GM12878 (cell line): ENCODE data around the gene IL1B.

Experiments
- EP300 ChIP-seq, 2 experiments: fragments of 150-350 bp in 1 of 2; IDR thresholded peaks; 2 replicates each; pipeline ENCODE4 v1.6.1; 2011 to 2012; ENCODE audit warnings: low read depth in 2 of 2, low read length in 2 of 2, borderline replicate concordance in 1 of 2, improper control_type of control experiment in 1 of 2, inconsistent platforms in 1 of 2; ENCODE audit not compliant: control insufficient read depth in 1 of 2
- EZH2 ChIP-seq: IDR thresholded peaks from 2 replicates; pipeline ENCODE4 v1.6.1; 2012; ENCODE audit warnings: low read depth, mild to moderate bottlenecking, control low read depth, inconsistent platforms, low read length, borderline replicate concordance; ENCODE audit not compliant: control insufficient read depth
- JUNB ChIP-seq: IDR thresholded peaks from 2 replicates; pipeline ENCODE4 v1.6.1; 2016; ENCODE audit warnings: antibody characterized with exemption, mild to moderate bottlenecking
- MTA3 ChIP-seq: IDR thresholded peaks from 2 replicates; pipeline ENCODE4 v1.6.1; 2012; ENCODE audit warnings: low read length, inconsistent platforms, borderline replicate concordance
- NFIC ChIP-seq: IDR thresholded peaks from 2 replicates; pipeline ENCODE4 v1.6.1; 2012; ENCODE audit warnings: low read depth, mild to moderate bottlenecking, inconsistent platforms, low read length, moderate library complexity
- POLR2A ChIP-seq: IDR thresholded peaks from 2 replicates; pipeline ENCODE4 v1.6.1; 2011; ENCODE audit warnings: low read depth, mild to moderate bottlenecking, low read length
- REST ChIP-seq: IDR thresholded peaks from 2 replicates; pipeline ENCODE4 v1.6.1; 2012; ENCODE audit warnings: mild to moderate bottlenecking, low read depth, low read length
- SIX5 ChIP-seq: IDR thresholded peaks from 2 replicates; pipeline ENCODE4 v1.6.1; 2011; ENCODE audit warnings: mild to moderate bottlenecking, low read depth, low read length, moderate library complexity; ENCODE audit not compliant: severe bottlenecking
- TARDBP ChIP-seq: IDR thresholded peaks from 2 replicates; pipeline ENCODE4 v1.6.1; 2016; ENCODE audit warnings: borderline replicate concordance
- USF2 ChIP-seq: IDR thresholded peaks from 2 replicates; pipeline ENCODE4 v1.6.1; 2011; ENCODE audit warnings: low read depth, low read length, improper control_type of control experiment, borderline replicate concordance
- TF ChIP-seq, protein P1 (sequence below): fragments of 450-650 bp; IDR thresholded peaks from 2 replicates; pipeline ENCODE4 v1.6.1; 2018; ENCODE audit warnings: mild to moderate bottlenecking, low read depth, moderate library complexity; ENCODE audit not compliant: partially characterized antibody
- TF ChIP-seq, protein P2 (sequence below): fragments of 450-650 bp; IDR thresholded peaks from 2 replicates; pipeline ENCODE4 v1.6.1; 2017; ENCODE audit warnings: antibody characterized with exemption, mild to moderate bottlenecking, moderate library complexity
- TF ChIP-seq, protein P3 (sequence below), 3 experiments: IDR thresholded peaks in 2 of 3; conservative IDR thresholded peaks in 1 of 3; 2 replicates each; pipeline ENCODE4 v1.5.1; 2011; ENCODE audit warnings: low read depth in 3 of 3, low read length in 3 of 3, mild to moderate bottlenecking in 3 of 3, control low read depth in 2 of 3, moderate library complexity in 2 of 3, inconsistent platforms in 1 of 3, mixed read lengths in 1 of 3; ENCODE audit not compliant: control insufficient read depth in 2 of 3, insufficient read depth in 1 of 3; ENCODE audit errors: extremely low read depth in 1 of 3

- TF ChIP-seq EZH2 = no peak
- TF ChIP-seq USF2 = no peak
- TF ChIP-seq MTA3 = no peak
- TF ChIP-seq NFIC = no peak
- TF ChIP-seq POLR2A = no peak
- TF ChIP-seq TARDBP = no peak
- no peak for TF ChIP-seq REST
- TF ChIP-seq, protein P1, sequence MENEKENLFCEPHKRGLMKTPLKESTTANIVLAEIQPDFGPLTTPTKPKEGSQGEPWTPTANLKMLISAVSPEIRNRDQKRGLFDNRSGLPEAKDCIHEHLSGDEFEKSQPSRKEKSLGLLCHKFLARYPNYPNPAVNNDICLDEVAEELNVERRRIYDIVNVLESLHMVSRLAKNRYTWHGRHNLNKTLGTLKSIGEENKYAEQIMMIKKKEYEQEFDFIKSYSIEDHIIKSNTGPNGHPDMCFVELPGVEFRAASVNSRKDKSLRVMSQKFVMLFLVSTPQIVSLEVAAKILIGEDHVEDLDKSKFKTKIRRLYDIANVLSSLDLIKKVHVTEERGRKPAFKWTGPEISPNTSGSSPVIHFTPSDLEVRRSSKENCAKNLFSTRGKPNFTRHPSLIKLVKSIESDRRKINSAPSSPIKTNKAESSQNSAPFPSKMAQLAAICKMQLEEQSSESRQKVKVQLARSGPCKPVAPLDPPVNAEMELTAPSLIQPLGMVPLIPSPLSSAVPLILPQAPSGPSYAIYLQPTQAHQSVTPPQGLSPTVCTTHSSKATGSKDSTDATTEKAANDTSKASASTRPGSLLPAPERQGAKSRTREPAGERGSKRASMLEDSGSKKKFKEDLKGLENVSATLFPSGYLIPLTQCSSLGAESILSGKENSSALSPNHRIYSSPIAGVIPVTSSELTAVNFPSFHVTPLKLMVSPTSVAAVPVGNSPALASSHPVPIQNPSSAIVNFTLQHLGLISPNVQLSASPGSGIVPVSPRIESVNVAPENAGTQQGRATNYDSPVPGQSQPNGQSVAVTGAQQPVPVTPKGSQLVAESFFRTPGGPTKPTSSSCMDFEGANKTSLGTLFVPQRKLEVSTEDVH = no peak
- TF ChIP-seq, protein P2, sequence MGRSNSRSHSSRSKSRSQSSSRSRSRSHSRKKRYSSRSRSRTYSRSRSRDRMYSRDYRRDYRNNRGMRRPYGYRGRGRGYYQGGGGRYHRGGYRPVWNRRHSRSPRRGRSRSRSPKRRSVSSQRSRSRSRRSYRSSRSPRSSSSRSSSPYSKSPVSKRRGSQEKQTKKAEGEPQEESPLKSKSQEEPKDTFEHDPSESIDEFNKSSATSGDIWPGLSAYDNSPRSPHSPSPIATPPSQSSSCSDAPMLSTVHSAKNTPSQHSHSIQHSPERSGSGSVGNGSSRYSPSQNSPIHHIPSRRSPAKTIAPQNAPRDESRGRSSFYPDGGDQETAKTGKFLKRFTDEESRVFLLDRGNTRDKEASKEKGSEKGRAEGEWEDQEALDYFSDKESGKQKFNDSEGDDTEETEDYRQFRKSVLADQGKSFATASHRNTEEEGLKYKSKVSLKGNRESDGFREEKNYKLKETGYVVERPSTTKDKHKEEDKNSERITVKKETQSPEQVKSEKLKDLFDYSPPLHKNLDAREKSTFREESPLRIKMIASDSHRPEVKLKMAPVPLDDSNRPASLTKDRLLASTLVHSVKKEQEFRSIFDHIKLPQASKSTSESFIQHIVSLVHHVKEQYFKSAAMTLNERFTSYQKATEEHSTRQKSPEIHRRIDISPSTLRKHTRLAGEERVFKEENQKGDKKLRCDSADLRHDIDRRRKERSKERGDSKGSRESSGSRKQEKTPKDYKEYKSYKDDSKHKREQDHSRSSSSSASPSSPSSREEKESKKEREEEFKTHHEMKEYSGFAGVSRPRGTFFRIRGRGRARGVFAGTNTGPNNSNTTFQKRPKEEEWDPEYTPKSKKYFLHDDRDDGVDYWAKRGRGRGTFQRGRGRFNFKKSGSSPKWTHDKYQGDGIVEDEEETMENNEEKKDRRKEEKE = no peak
- TF ChIP-seq, protein P3, sequence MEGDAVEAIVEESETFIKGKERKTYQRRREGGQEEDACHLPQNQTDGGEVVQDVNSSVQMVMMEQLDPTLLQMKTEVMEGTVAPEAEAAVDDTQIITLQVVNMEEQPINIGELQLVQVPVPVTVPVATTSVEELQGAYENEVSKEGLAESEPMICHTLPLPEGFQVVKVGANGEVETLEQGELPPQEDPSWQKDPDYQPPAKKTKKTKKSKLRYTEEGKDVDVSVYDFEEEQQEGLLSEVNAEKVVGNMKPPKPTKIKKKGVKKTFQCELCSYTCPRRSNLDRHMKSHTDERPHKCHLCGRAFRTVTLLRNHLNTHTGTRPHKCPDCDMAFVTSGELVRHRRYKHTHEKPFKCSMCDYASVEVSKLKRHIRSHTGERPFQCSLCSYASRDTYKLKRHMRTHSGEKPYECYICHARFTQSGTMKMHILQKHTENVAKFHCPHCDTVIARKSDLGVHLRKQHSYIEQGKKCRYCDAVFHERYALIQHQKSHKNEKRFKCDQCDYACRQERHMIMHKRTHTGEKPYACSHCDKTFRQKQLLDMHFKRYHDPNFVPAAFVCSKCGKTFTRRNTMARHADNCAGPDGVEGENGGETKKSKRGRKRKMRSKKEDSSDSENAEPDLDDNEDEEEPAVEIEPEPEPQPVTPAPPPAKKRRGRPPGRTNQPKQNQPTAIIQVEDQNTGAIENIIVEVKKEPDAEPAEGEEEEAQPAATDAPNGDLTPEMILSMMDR (IDR thresholded peaks at IDR 0.05 in 2 of 3, conservative IDR thresholded peaks at IDR 0.05 in 1 of 3; ENCODE audit: control insufficient read depth in 2 of 3, extremely low read depth in 1 of 3, insufficient read depth in 1 of 3, low read depth in 3 of 3, low read length in 3 of 3) = no peak
- TF ChIP-seq EP300 (IDR thresholded peaks at IDR 0.05; ENCODE audit: borderline replicate concordance in 1 of 2, control insufficient read depth in 1 of 2, low read depth in 2 of 2, low read length in 2 of 2) = no peak
- no peak for TF ChIP-seq SIX5
- TF ChIP-seq JUNB = no peak
These were observed 45.6 kb downstream of the IL1B start for GRCh38 chr2:112791019-112791418.
